Stimulated activated memory B cell treated with anti-CD40 and anti-IgM and Interleukin-4, amounts not matched to agents 10 μg/mL and 1 μg/mL and 100 μg/mL, for 72 hours (primary cell): Measurements from ENCODE around the gene MNX1.
A peak's percentile ranks its signal among the peaks of the same experiment; 100 is the strongest.

Experiments used
- ATAC-seq: fragments of 150-1000 bp; cut with Tn5 transposase; 2 replicates; pipeline ENCODE4 v1.10.0; 2021
- H3K27ac Mint-ChIP-seq: one replicate; pipeline ENCODE4 v1.8.0; 2022; ENCODE audit warnings: mild to moderate bottlenecking, mixed read lengths
- H3K27me3 Mint-ChIP-seq: one replicate; pipeline ENCODE4 v1.8.0; 2022; ENCODE audit warnings: mixed read lengths
- H3K36me3 Mint-ChIP-seq: one replicate; pipeline ENCODE4 v1.8.0; 2022; ENCODE audit warnings: mixed read lengths
- H3K4me1 Mint-ChIP-seq: one replicate; pipeline ENCODE4 v1.8.0; 2022; ENCODE audit warnings: mixed read lengths
- H3K4me3 Mint-ChIP-seq: one replicate; pipeline ENCODE4 v1.8.0; 2022; ENCODE audit warnings: mild to moderate bottlenecking, moderate library complexity, mixed read lengths
- H3K9me3 Mint-ChIP-seq: one replicate; pipeline ENCODE4 v1.8.0; 2022; ENCODE audit warnings: mixed read lengths

Gene MNX1

GRCh38 chr7:156985101-156985992 is 25.1 kb downstream of the MNX1 start:
- Mint-ChIP-seq H3K9me3 (no peaks in the 10 kb centered on the region), H3K27me3 (peaks cover 8% of the 10 kb centered on the region), H3K36me3 (no peaks in the 10 kb centered on the region), H3K27ac (no peak overlapping the region), H3K4me3 (no peak overlapping the region), H3K4me1 (no peaks in the 10 kb centered on the region)
- peak; percentile 20 for ATAC-seq

- Mint-ChIP-seq H3K4me3 (no peak overlapping the region), H3K4me1 (no peaks in the 10 kb centered on the region), H3K36me3 (peaks cover 7% of the 10 kb centered on the region), H3K27ac (no peak overlapping the region), H3K9me3 (peaks cover 5% of the 10 kb centered on the region), H3K27me3 (no peaks in the 10 kb centered on the region)
- ATAC-seq, result no peak
These were observed 26.1 kb downstream of the MNX1 start for GRCh38 chr7:156984174-156984891.

GRCh38 chr7:156979711-156980110 is 30.8 kb downstream of the MNX1 start:
- peaks cover 7% of the 10 kb centered on the region for H3K9me3 Mint-ChIP-seq
- peaks cover 41% of the 10 kb centered on the region for H3K36me3 Mint-ChIP-seq
- H3K27me3 Mint-ChIP-seq, result no peaks in the 10 kb centered on the region
- ATAC-seq, result no peak
- no peaks in the 10 kb centered on the region for H3K4me1 Mint-ChIP-seq
- H3K4me3 Mint-ChIP-seq, result no peak overlapping the region
- H3K27ac Mint-ChIP-seq, result no peak overlapping the region

- ATAC-seq, result no peak
- Mint-ChIP-seq H3K4me1 (no peaks in the 10 kb centered on the region), H3K4me3 (no peak overlapping the region), H3K27ac (no peak overlapping the region), H3K9me3 (peaks cover 7% of the 10 kb centered on the region), H3K36me3 (peaks cover 43% of the 10 kb centered on the region), H3K27me3 (no peaks in the 10 kb centered on the region)
These were observed 31.4 kb downstream of the MNX1 start for GRCh38 chr7:156979007-156979606.

- H3K27ac Mint-ChIP-seq, result no peak overlapping the region
These were observed 34.8 kb downstream of the MNX1 start for GRCh38 chr7:156975620-156976019.

GRCh38 chr7:156969972-156970420 is 40.5 kb downstream of the MNX1 start:
- no peak overlapping the region for H3K27ac Mint-ChIP-seq

More at GRCh38 chr7:156975620-156976019, 34.8 kb downstream of the MNX1 start:
- Mint-ChIP-seq H3K9me3 (peaks cover 7% of the 10 kb centered on the region), H3K4me1 (no peaks in the 10 kb centered on the region), H3K27me3 (no peaks in the 10 kb centered on the region), H3K4me3 (no peak overlapping the region), H3K36me3 (peaks cover 52% of the 10 kb centered on the region)
- no peak for ATAC-seq

GRCh38 chr7:156968183-156968582 is 42.3 kb downstream of the MNX1 start:
- peaks cover 74% of the 10 kb centered on the region for H3K36me3 Mint-ChIP-seq
- no peaks in the 10 kb centered on the region for H3K4me1 Mint-ChIP-seq
- no peak for ATAC-seq
- H3K27ac Mint-ChIP-seq, result no peak overlapping the region
- no peaks in the 10 kb centered on the region for H3K27me3 Mint-ChIP-seq
- no peaks in the 10 kb centered on the region for H3K9me3 Mint-ChIP-seq
- H3K4me3 Mint-ChIP-seq, result no peak overlapping the region

More at GRCh38 chr7:156969972-156970420, 40.5 kb downstream of the MNX1 start:
- no peak for ATAC-seq
- Mint-ChIP-seq H3K4me1 (no peaks in the 10 kb centered on the region), H3K9me3 (no peaks in the 10 kb centered on the region), H3K4me3 (no peak overlapping the region), H3K27me3 (no peaks in the 10 kb centered on the region), H3K36me3 (peaks cover 63% of the 10 kb centered on the region)

GRCh38 chr7:156966387-156966786 is 44.1 kb downstream of the MNX1 start:
- H3K4me1 Mint-ChIP-seq, result peaks cover under 1% of the 10 kb centered on the region
- H3K4me3 Mint-ChIP-seq, result no peak overlapping the region
- no peaks in the 10 kb centered on the region for H3K9me3 Mint-ChIP-seq
- no peak overlapping the region for H3K27ac Mint-ChIP-seq
- H3K36me3 Mint-ChIP-seq, result peaks cover 87% of the 10 kb centered on the region
- no peak for ATAC-seq
- no peaks in the 10 kb centered on the region for H3K27me3 Mint-ChIP-seq

- Mint-ChIP-seq H3K9me3 (no peaks in the 10 kb centered on the region), H3K4me1 (peaks cover 12% of the 10 kb centered on the region), H3K36me3 (peaks cover 97% of the 10 kb centered on the region), H3K27ac (no peak overlapping the region), H3K27me3 (no peaks in the 10 kb centered on the region), H3K4me3 (no peak overlapping the region)
- no peak for ATAC-seq
These were observed 45.5 kb downstream of the MNX1 start for GRCh38 chr7:156964971-156965370.

- Mint-ChIP-seq H3K4me1 (peaks cover 12% of the 10 kb centered on the region), H3K4me3 (no peak overlapping the region), H3K36me3 (peaks cover 93% of the 10 kb centered on the region), H3K27ac (no peak overlapping the region), H3K27me3 (no peaks in the 10 kb centered on the region), H3K9me3 (no peaks in the 10 kb centered on the region)
- no peak for ATAC-seq
These were observed 47.0 kb downstream of the MNX1 start for GRCh38 chr7:156963472-156963871.

- no peak overlapping the region for H3K27ac Mint-ChIP-seq
- peaks cover 93% of the 10 kb centered on the region for H3K36me3 Mint-ChIP-seq
These were observed 47.6 kb downstream of the MNX1 start for GRCh38 chr7:156962897-156963296.

GRCh38 chr7:156962145-156962544 is 48.3 kb downstream of the MNX1 start:
- Mint-ChIP-seq H3K9me3 (no peaks in the 10 kb centered on the region), H3K36me3 (peaks cover 86% of the 10 kb centered on the region), H3K4me1 (peaks cover 12% of the 10 kb centered on the region), H3K4me3 (no peak overlapping the region), H3K27me3 (no peaks in the 10 kb centered on the region), H3K27ac (no peak overlapping the region)
- no peak for ATAC-seq

More at GRCh38 chr7:156962897-156963296, 47.6 kb downstream of the MNX1 start:
- H3K9me3 Mint-ChIP-seq, result no peaks in the 10 kb centered on the region
- H3K27me3 Mint-ChIP-seq, result no peaks in the 10 kb centered on the region
- H3K4me1 Mint-ChIP-seq, result peaks cover 12% of the 10 kb centered on the region
- H3K4me3 Mint-ChIP-seq, result no peak overlapping the region
- ATAC-seq, result no peak

GRCh38 chr7:156956727-156957126 is 53.7 kb downstream of the MNX1 start:
- peaks cover 25% of the 10 kb centered on the region for H3K4me1 Mint-ChIP-seq
- no peak overlapping the region for H3K4me3 Mint-ChIP-seq
- ATAC-seq, result no peak
- no peak overlapping the region for H3K27ac Mint-ChIP-seq
- H3K27me3 Mint-ChIP-seq, result no peaks in the 10 kb centered on the region
- peaks cover 68% of the 10 kb centered on the region for H3K36me3 Mint-ChIP-seq
- no peaks in the 10 kb centered on the region for H3K9me3 Mint-ChIP-seq

- H3K27me3 Mint-ChIP-seq, result no peaks in the 10 kb centered on the region
- H3K4me3 Mint-ChIP-seq, result no peak overlapping the region
- peaks cover 56% of the 10 kb centered on the region for H3K36me3 Mint-ChIP-seq
- ATAC-seq, result no peak
- peaks cover 27% of the 10 kb centered on the region for H3K4me1 Mint-ChIP-seq
- no peak overlapping the region for H3K27ac Mint-ChIP-seq
- H3K9me3 Mint-ChIP-seq, result no peaks in the 10 kb centered on the region
These were observed 55.5 kb downstream of the MNX1 start for GRCh38 chr7:156954941-156955340.
